ENCODE data around the gene SVOPL. TPM values are rescaled to one million over a fixed set of nuclear protein-coding genes. Genes with fewer than 3 reads are reported as not detected.

SVOPL gene
- total and polyA plus RNA-seq, 9 of the 15 experiments (the other 6 are each of a cell fraction or from before 2014, with no cell fraction given): 0.13 to 0.42 (median 0.20) TPM; not detected in 6

DNA sequence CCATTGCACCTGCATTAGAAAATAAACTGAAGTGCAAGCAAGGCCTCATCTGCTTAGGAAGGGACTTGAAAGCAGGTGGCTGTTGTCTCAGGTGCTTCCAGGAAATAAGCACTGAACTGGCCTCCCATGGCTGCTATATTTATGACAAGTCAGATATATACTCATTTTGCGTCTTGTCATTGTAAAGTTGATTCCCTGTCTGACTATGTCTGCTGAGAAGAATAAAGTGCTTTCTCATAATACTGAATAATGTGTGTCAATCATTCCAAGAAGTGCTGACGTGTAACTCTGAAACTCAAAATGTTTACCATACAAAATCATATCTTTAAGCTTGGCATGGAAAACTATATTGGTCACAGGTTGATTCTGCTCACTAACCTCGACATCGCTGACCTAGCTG is 44.9 kb upstream of the SVOPL start (continued):
- TF ChIP-seq C11orf30 (IDR thresholded peaks at IDR 0.05; ENCODE audit: low read depth) (peak; percentile 49; the same call in 1 of the 2 replicates), ILF3 (IDR thresholded peaks at IDR 0.05; ENCODE audit: borderline replicate concordance) (no peak), IFI16 (CRISPR knock-in tag; IDR thresholded peaks at IDR 0.05) (no peak), ZNF316 (IDR thresholded peaks at IDR 0.05) (peak; percentile 76), NFE2 (IDR thresholded peaks at IDR 0.05; ENCODE audit: low read depth) (no peak), POU5F1 (IDR thresholded peaks at IDR 0.05; ENCODE audit: borderline replicate concordance, low read depth, low read length, partially characterized antibody) (no peak), ZNF140 (CRISPR knock-in tag; IDR thresholded peaks at IDR 0.05) (no peak), ARNT (IDR thresholded peaks at IDR 0.05) (no peak), MAZ (CRISPR knock-in tag; conservative IDR thresholded peaks at IDR 0.05 in 1 of 2, IDR thresholded peaks at IDR 0.05 in 1 of 2) (no peak), MAFG (tag; conservative IDR thresholded peaks at IDR 0.05) (peak; percentile 49; the same call in 1 of the 2 replicates), FOXP1 (CRISPR knock-in tag; IDR thresholded peaks at IDR 0.05) (no peak), KLF10 (CRISPR knock-in tag; IDR thresholded peaks at IDR 0.05) (no peak), KDM1A (IDR thresholded peaks at IDR 0.05) (no peak)
- TF ChIP-seq, protein P1, sequence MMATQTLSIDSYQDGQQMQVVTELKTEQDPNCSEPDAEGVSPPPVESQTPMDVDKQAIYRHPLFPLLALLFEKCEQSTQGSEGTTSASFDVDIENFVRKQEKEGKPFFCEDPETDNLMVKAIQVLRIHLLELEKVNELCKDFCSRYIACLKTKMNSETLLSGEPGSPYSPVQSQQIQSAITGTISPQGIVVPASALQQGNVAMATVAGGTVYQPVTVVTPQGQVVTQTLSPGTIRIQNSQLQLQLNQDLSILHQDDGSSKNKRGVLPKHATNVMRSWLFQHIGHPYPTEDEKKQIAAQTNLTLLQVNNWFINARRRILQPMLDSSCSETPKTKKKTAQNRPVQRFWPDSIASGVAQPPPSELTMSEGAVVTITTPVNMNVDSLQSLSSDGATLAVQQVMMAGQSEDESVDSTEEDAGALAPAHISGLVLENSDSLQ (IDR thresholded peaks at IDR 0.05): peak; percentile 86
- TF ChIP-seq, protein P2, sequence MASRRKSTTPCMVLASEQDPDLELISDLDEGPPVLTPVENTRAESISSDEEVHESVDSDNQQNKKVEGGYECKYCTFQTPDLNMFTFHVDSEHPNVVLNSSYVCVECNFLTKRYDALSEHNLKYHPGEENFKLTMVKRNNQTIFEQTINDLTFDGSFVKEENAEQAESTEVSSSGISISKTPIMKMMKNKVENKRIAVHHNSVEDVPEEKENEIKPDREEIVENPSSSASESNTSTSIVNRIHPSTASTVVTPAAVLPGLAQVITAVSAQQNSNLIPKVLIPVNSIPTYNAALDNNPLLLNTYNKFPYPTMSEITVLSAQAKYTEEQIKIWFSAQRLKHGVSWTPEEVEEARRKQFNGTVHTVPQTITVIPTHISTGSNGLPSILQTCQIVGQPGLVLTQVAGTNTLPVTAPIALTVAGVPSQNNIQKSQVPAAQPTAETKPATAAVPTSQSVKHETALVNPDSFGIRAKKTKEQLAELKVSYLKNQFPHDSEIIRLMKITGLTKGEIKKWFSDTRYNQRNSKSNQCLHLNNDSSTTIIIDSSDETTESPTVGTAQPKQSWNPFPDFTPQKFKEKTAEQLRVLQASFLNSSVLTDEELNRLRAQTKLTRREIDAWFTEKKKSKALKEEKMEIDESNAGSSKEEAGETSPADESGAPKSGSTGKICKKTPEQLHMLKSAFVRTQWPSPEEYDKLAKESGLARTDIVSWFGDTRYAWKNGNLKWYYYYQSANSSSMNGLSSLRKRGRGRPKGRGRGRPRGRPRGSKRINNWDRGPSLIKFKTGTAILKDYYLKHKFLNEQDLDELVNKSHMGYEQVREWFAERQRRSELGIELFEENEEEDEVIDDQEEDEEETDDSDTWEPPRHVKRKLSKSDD (conservative IDR thresholded peaks at IDR 0.05; ENCODE audit: low read length): no peak
- TF ChIP-seq, protein P3, sequence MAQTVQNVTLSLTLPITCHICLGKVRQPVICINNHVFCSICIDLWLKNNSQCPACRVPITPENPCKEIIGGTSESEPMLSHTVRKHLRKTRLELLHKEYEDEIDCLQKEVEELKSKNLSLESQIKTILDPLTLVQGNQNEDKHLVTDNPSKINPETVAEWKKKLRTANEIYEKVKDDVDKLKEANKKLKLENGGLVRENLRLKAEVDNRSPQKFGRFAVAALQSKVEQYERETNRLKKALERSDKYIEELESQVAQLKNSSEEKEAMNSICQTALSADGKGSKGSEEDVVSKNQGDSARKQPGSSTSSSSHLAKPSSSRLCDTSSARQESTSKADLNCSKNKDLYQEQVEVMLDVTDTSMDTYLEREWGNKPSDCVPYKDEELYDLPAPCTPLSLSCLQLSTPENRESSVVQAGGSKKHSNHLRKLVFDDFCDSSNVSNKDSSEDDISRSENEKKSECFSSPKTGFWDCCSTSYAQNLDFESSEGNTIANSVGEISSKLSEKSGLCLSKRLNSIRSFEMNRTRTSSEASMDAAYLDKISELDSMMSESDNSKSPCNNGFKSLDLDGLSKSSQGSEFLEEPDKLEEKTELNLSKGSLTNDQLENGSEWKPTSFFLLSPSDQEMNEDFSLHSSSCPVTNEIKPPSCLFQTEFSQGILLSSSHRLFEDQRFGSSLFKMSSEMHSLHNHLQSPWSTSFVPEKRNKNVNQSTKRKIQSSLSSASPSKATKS (CRISPR knock-in tag; IDR thresholded peaks at IDR 0.05): no peak
- TF ChIP-seq, protein P4, sequence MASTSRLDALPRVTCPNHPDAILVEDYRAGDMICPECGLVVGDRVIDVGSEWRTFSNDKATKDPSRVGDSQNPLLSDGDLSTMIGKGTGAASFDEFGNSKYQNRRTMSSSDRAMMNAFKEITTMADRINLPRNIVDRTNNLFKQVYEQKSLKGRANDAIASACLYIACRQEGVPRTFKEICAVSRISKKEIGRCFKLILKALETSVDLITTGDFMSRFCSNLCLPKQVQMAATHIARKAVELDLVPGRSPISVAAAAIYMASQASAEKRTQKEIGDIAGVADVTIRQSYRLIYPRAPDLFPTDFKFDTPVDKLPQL (IDR thresholded peaks at IDR 0.05; ENCODE audit: extremely low read depth, insufficient read length): no peak
- TF ChIP-seq, protein P5, sequence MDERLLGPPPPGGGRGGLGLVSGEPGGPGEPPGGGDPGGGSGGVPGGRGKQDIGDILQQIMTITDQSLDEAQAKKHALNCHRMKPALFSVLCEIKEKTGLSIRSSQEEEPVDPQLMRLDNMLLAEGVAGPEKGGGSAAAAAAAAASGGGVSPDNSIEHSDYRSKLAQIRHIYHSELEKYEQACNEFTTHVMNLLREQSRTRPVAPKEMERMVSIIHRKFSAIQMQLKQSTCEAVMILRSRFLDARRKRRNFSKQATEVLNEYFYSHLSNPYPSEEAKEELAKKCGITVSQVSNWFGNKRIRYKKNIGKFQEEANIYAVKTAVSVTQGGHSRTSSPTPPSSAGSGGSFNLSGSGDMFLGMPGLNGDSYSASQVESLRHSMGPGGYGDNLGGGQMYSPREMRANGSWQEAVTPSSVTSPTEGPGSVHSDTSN (CRISPR knock-in tag; IDR thresholded peaks at IDR 0.05; ENCODE audit: low read depth): no peak
- TF ChIP-seq, protein P5 (tag; conservative IDR thresholded peaks at IDR 0.05; ENCODE audit: low read depth): 0 out of 2 replicates have a peak, but pooled peaks have one; percentile 45

All from K562 (cell line).